H1 (cell line): ENCODE results near the gene MAN1C1. TPM values are rescaled to one million over a fixed set of nuclear protein-coding genes. Genes with fewer than 3 reads are reported as not detected.

ENCODE experiments used
- CTCF ChIA-PET: fragments of 300-600 bp; sonication (Branson Sonifier 250); formaldehyde crosslinking; loops from one replicate; lab custom pipeline; 2021; ENCODE audit not compliant: partially characterized antibody; lab: Charles Lee
- POLR2A ChIA-PET: fragments of 300-600 bp; sonication (Branson Sonifier 250); formaldehyde crosslinking; loops from one replicate; lab custom pipeline; 2021; ENCODE audit warnings: inconsistent platforms; ENCODE audit not compliant: partially characterized antibody; lab: Charles Lee
- DNase-seq, 2 experiments: peaks; one replicate each; pipeline versions ENCODE4 v3.0.0 to v3.0.0-alpha.2; 2010 to 2022; ENCODE audit warnings: low spot score in 2 of 2, low read depth in 1 of 2, mixed read lengths in 1 of 2
- FAIRE-seq: peaks from 2 replicates; lab custom pipeline; 2011; peaks lifted over from hg19 to GRCh38; lab: Jason Lieb, UNC
- H2AFZ ChIP-seq: 2 replicates; pipeline ENCODE4 v1.8.1; 2012; ENCODE audit warnings: low read length, inconsistent platforms
- H2AK5ac ChIP-seq: 2 replicates; pipeline ENCODE4 v1.6.1; 2013; ENCODE audit warnings: low read depth, low read length
- H2BK120ac ChIP-seq: replicated peaks from 2 replicates; pipeline ENCODE3; 2013; ENCODE audit warnings: low read depth, low read length, inconsistent platforms
- H2BK12ac ChIP-seq: 2 replicates; pipeline ENCODE4 v1.6.1; 2013; ENCODE audit warnings: low read depth, low read length
- H2BK15ac ChIP-seq: 2 replicates; pipeline ENCODE4 v1.6.1; 2013; ENCODE audit warnings: low read length
- H2BK20ac ChIP-seq: 2 replicates; pipeline ENCODE4 v1.6.1; 2013; ENCODE audit warnings: low read length
- H2BK5ac ChIP-seq: 2 replicates; pipeline ENCODE4 v1.6.1; 2013; ENCODE audit warnings: low read depth, low read length
- H3K14ac ChIP-seq: 2 replicates; pipeline ENCODE4 v1.6.1; 2013; ENCODE audit warnings: inconsistent platforms; ENCODE audit not compliant: insufficient read length
- H3K18ac ChIP-seq: 2 replicates; pipeline ENCODE4 v1.6.1; 2013; ENCODE audit warnings: low read length; ENCODE audit errors: extremely low read depth
- H3K23ac ChIP-seq: 2 replicates; pipeline ENCODE4 v1.6.1; 2013; ENCODE audit warnings: inconsistent platforms; ENCODE audit not compliant: insufficient read length
- H3K23me2 ChIP-seq: 2 replicates; pipeline ENCODE4 v1.6.1; 2013; ENCODE audit warnings: low read depth, low read length
- H3K27ac ChIP-seq: 2 replicates; pipeline ENCODE4 v1.6.1; 2011; ENCODE audit warnings: low read depth, low read length, inconsistent platforms
- H3K27me3 ChIP-seq, 4 experiments: replicated peaks in 1 of 4; 1 replicate in 1 of 4; 2 replicates in 3 of 4; pipeline versions ENCODE4 v1.6.1 to v1.8.1; 2011 to 2013; ENCODE audit warnings: low read length in 3 of 4, mild to moderate bottlenecking in 3 of 4, inconsistent platforms in 2 of 4, mixed read lengths in 2 of 4, moderate library complexity in 1 of 4; ENCODE audit not compliant: control insufficient read depth in 3 of 4, insufficient read depth in 3 of 4; ENCODE audit errors: extremely low read depth in 1 of 4
- H3K36me3 ChIP-seq, 4 experiments: 2 replicates each; pipeline versions ENCODE4 v1.6.1 to v1.8.1; 2011 to 2013; ENCODE audit warnings: mild to moderate bottlenecking in 4 of 4, low read length in 3 of 4, moderate library complexity in 2 of 4, control low read depth in 1 of 4, inconsistent platforms in 1 of 4; ENCODE audit not compliant: insufficient read depth in 4 of 4, control insufficient read depth in 2 of 4
- H3K4ac ChIP-seq: replicated peaks from 2 replicates; pipeline ENCODE3; 2013; ENCODE audit warnings: low read length, low read depth, mixed read lengths, inconsistent platforms; ENCODE audit not compliant: insufficient read length
- H3K4me1 ChIP-seq, 4 experiments: replicated peaks in 1 of 4; 1 replicate in 1 of 4; 2 replicates in 3 of 4; pipeline versions ENCODE4 v1.6.1 to v1.8.1; 2011 to 2013; ENCODE audit warnings: low read length in 3 of 4, inconsistent platforms in 2 of 4, mixed read lengths in 1 of 4; ENCODE audit not compliant: insufficient read depth in 4 of 4, control insufficient read depth in 3 of 4
- H3K4me2 ChIP-seq, 2 experiments: 2 replicates each; pipeline versions ENCODE4 v1.6.1 to v1.8.1; 2011 to 2013; ENCODE audit warnings: low read depth in 2 of 2, low read length in 2 of 2, control low read depth in 1 of 2, inconsistent platforms in 1 of 2, mild to moderate bottlenecking in 1 of 2; ENCODE audit not compliant: insufficient read depth in 1 of 2
- H3K4me3 ChIP-seq, 4 experiments: fragments of 200-600, 300-600 bp in 1 of 4; sonication (generic), shearing (Covaris generic), sonication (Bioruptor Twin) in 1 of 4; 2 replicates each; pipeline versions ENCODE4 v1.5.1 to v1.8.1; 2011 to 2016; ENCODE audit warnings: low read length in 4 of 4, low read depth in 3 of 4, control low read depth in 2 of 4, inconsistent platforms in 2 of 4, mild to moderate bottlenecking in 2 of 4, mixed read lengths in 1 of 4, moderate library complexity in 1 of 4; ENCODE audit not compliant: insufficient read depth in 2 of 4; ENCODE audit errors: extremely low read depth in 1 of 4
- H3K56ac ChIP-seq: replicated peaks from 2 replicates; pipeline ENCODE3; 2013; ENCODE audit warnings: low read depth, mild to moderate bottlenecking, mixed read lengths, low read length, inconsistent platforms; ENCODE audit not compliant: insufficient read length
- H3K79me1 ChIP-seq: 2 replicates; pipeline ENCODE4 v1.6.1; 2013; ENCODE audit warnings: low read depth, low read length, control low read depth
- H3K79me2 ChIP-seq, 2 experiments: 2 replicates each; pipeline versions ENCODE4 v1.6.1 to v1.8.1; 2012 to 2013; ENCODE audit warnings: low read length in 2 of 2, mild to moderate bottlenecking in 2 of 2, inconsistent platforms in 1 of 2; ENCODE audit not compliant: insufficient read depth in 2 of 2, control insufficient read depth in 1 of 2
- H3K9ac ChIP-seq, 4 experiments: replicated peaks in 1 of 4; 1 replicate in 1 of 4; 2 replicates in 3 of 4; pipeline versions ENCODE4 v1.6.1 to v1.8.1; 2011 to 2013; ENCODE audit warnings: low read depth in 3 of 4, low read length in 3 of 4, control low read depth in 2 of 4, mild to moderate bottlenecking in 2 of 4, moderate library complexity in 2 of 4, inconsistent platforms in 1 of 4; ENCODE audit errors: extremely low read depth in 1 of 4
- H3K9me3 ChIP-seq, 2 experiments: 2 replicates each; pipeline versions ENCODE4 v1.6.1 to v1.8.1; 2012 to 2013; ENCODE audit warnings: mild to moderate bottlenecking in 2 of 2, moderate library complexity in 2 of 2, control low read depth in 1 of 2, inconsistent platforms in 1 of 2, low read depth in 1 of 2, low read length in 1 of 2, mixed read lengths in 1 of 2; ENCODE audit not compliant: insufficient read depth in 2 of 2
- H4K20me1 ChIP-seq, 2 experiments: replicated peaks in 1 of 2; 2 replicates each; pipeline versions ENCODE3 to v1.8.1; 2011 to 2013; ENCODE audit warnings: inconsistent platforms in 2 of 2, low read length in 2 of 2, mild to moderate bottlenecking in 1 of 2; ENCODE audit not compliant: insufficient read depth in 2 of 2, control insufficient read depth in 1 of 2
- H4K5ac ChIP-seq: 2 replicates; pipeline ENCODE4 v1.6.1; 2013; ENCODE audit warnings: low read length, low read depth, mixed read lengths, inconsistent platforms; ENCODE audit not compliant: insufficient read length
- H4K8ac ChIP-seq: 2 replicates; pipeline ENCODE4 v1.8.0; 2013; ENCODE audit warnings: mild to moderate bottlenecking, moderate library complexity, low read length, inconsistent platforms; ENCODE audit not compliant: insufficient read depth; ENCODE audit errors: extremely low read depth
- H4K91ac ChIP-seq: replicated peaks from 2 replicates; pipeline ENCODE3; 2013; ENCODE audit warnings: low read length, mixed read lengths, inconsistent platforms; ENCODE audit not compliant: insufficient read length
- CEBPB ChIP-seq: IDR thresholded peaks from 2 replicates; pipeline ENCODE4 v1.6.1; 2012; ENCODE audit warnings: low read depth, low read length
- JUND ChIP-seq: IDR thresholded peaks from 2 replicates; pipeline ENCODE4 v1.6.1; 2011; ENCODE audit warnings: mild to moderate bottlenecking, improper control_type of control experiment, low read length
- SUZ12 ChIP-seq: fragments of 200-600 bp; sonication (generic); IDR thresholded peaks from 2 replicates; pipeline ENCODE4 v1.6.1; 2012; ENCODE audit warnings: mild to moderate bottlenecking, inconsistent platforms, low read length, moderate library complexity, mixed read lengths
- WGBS, 2 experiments: shearing (Covaris generic) in 1 of 2; methylation state at CpG; one replicate each; pipeline versions ENCODE4 v1.1.6 to v1.1.7; 2013 to 2015; ENCODE audit warnings: low lambda C conversion rate in 2 of 2, mixed read lengths in 2 of 2, inconsistent platforms in 1 of 2, low coverage in 1 of 2, missing lambda C conversion rate in 1 of 2; ENCODE audit not compliant: insufficient replicate concordance in 2 of 2, insufficient coverage in 1 of 2, insufficient read length in 1 of 2; ENCODE audit errors: extremely low coverage in 1 of 2, missing lambda C conversion rate in 1 of 2; 5-methylcytosine and 5-hydroxymethylcytosine counted together
- polyA plus RNA-seq, 7 experiments: library from polyadenylated mRNA; depleted of rRNA in 3 of 7; stranded (reverse) in 5 of 7; unstranded in 2 of 7; fragments of >200 nt in 5 of 7; fragments of 200-250 nt in 2 of 7; gene quantifications; 1 replicate in 5 of 7; 2 replicates in 1 of 7; 4 replicates in 1 of 7; pipeline versions ENCODE4 v1.2.1 to v1.2.3, GENCODE V29; 2011 to 2013; ENCODE audit warnings: missing spikeins in 2 of 7, mixed read lengths in 2 of 7
- total RNA-seq: library from RNA; stranded (reverse); fragmentation: NEBNext Ultra II Directional; extraction: Animal tissue kit (Norgen Biotek cat#: 25700); gene quantifications from 2 replicates; pipeline ENCODE4 v1.2.1, GENCODE V29; 2021

The MAN1C1 gene
- total and polyA plus RNA-seq, 2 of the 8 experiments (the other 6 are each of a cell fraction or from before 2014, with no cell fraction given): 7.8 to 15.2 TPM

DNA sequence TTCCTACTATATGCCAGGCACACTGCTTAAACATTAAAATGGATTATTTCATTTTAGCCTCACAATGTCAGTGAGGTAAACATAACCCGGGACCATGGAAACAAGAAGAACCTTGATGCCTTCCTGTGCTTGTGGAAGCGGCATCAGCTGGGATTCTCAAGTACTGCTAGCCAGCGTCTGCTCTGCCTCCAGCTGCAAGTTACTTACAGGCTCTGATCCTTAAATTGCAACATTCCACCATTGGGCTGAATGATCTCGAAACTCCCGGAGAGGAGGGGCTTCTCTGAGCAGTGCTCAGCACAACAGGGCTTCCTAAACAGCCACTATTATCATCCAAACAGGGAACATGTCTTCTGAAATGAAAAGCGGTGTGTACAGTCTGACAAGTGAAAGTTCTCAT is 6.7 kb upstream of the MAN1C1 start:
- Histone ChIP-seq H3K23ac (no peak overlapping the region), H3K14ac (no peak overlapping the region), H2BK15ac (no peak overlapping the region), H2BK12ac (no peak overlapping the region), H3K4ac (no peak overlapping the region), H2BK5ac (no peak overlapping the region), H4K91ac (no peak overlapping the region), H3K9ac (no peak overlapping the region), H3K4me1 (no peaks in the 10 kb centered on the region), H3K56ac (no peak overlapping the region), H2BK20ac (no peak overlapping the region), H3K36me3 (no peaks in the 10 kb centered on the region), H3K4me2 (no peak overlapping the region), H4K20me1 (no peaks in the 10 kb centered on the region), H3K18ac (no peak overlapping the region; the same call in 1 of the 2 replicates), H2AK5ac (no peak overlapping the region), H3K27me3 (peaks cover 0 to 4% (median 2%) of the 10 kb centered on the region in 4 experiments; a peak in 3 of 7 replicates), H3K79me2 (no peaks in the 10 kb centered on the region), H3K27ac (no peak overlapping the region), H3K4me3 (no peak overlapping the region), H3K79me1 (no peaks in the 10 kb centered on the region), H2AFZ (no peak overlapping the region), H4K5ac (no peak overlapping the region), H3K9me3 (no peaks in the 10 kb centered on the region), H4K8ac (no peak overlapping the region), H3K23me2 (no peaks in the 10 kb centered on the region), H2BK120ac (no peak overlapping the region)
- DNase-seq: no peak
- no peak for FAIRE-seq
- 71% methylated on average over 6 of the region's 6 CpGs; no CpG with 5 or more reads in 1 of the 2 experiments for WGBS, 2 experiments
- CTCF ChIA-PET: interaction anchor here (0.5 to 5.9 kb wide), 24 partner anchors 11 to 1784 kb away, joined by 3 to 34 read pairs (median 4); partner anchors contain the start of gene SELENON
- TF ChIP-seq SUZ12 (no peak), JUND (no peak), CEBPB (peak; percentile 57)
- POLR2A ChIA-PET: no interaction called here
